SKM-1 treated with dmso at 0.1 percent for 144 hours (cell line): ENCODE results near the gene SPDYE1.
A peak's percentile ranks its signal among the peaks of the same experiment; 100 is the strongest.
"Not testable (repeated sequence)": the region's sequence is repeated elsewhere in the genome, so short reads cannot be mapped to it uniquely, and the experiment has no call there.

ENCODE experiments used
- DNase-seq: peaks from one replicate; lab custom pipeline; 2025; ENCODE audit not compliant: unreplicated experiment; lab: John Stamatoyannopoulos, UW

The SPDYE1 gene

GRCh38 chr7:43997532-43997931 lies at the start of gene SPDYE1:
SPDYE1 (plus strand) TSS chr7:43997897; CDS start chr7:43999950, 2,053 bp downstream.
- DNase-seq, result not testable (repeated sequence)

GRCh38 chr7:43952028-43952427 lies 45.7 kb upstream of the SPDYE1 start:
- no peak for DNase-seq

GRCh38 chr7:43953071-43953470 lies 44.6 kb upstream of the SPDYE1 start:
- no peak for DNase-seq

- peak; percentile 18 for DNase-seq
Observed at GRCh38 chr7:43954524-43955228, 43.0 kb upstream of the SPDYE1 start.

- no peak for DNase-seq
Observed at GRCh38 chr7:43956027-43956426, 41.7 kb upstream of the SPDYE1 start.

GRCh38 chr7:43960933-43961332 lies 36.8 kb upstream of the SPDYE1 start:
- DNase-seq, result no peak

- DNase-seq, result not testable (repeated sequence)
Observed at GRCh38 chr7:43966392-43966791, 31.3 kb upstream of the SPDYE1 start.

GRCh38 chr7:43968172-43969040 lies 29.3 kb upstream of the SPDYE1 start:
- DNase-seq, result not testable (repeated sequence)

GRCh38 chr7:43969586-43969985 lies 28.1 kb upstream of the SPDYE1 start:
- not testable (repeated sequence) for DNase-seq

- DNase-seq, result not testable (repeated sequence)
Observed at GRCh38 chr7:43970698-43971097, 27.0 kb upstream of the SPDYE1 start.

GRCh38 chr7:43974033-43974573 lies 23.6 kb upstream of the SPDYE1 start:
- not testable (repeated sequence) for DNase-seq

- DNase-seq, result not testable (repeated sequence)
Observed at GRCh38 chr7:43974725-43975482, 22.8 kb upstream of the SPDYE1 start.

GRCh38 chr7:43977525-43977924 lies 20.2 kb upstream of the SPDYE1 start:
- DNase-seq, result no peak

- not testable (repeated sequence) for DNase-seq
Observed at GRCh38 chr7:43978102-43978501, 19.6 kb upstream of the SPDYE1 start.

GRCh38 chr7:43982848-43983247 lies 14.8 kb upstream of the SPDYE1 start:
- not testable (repeated sequence) for DNase-seq

GRCh38 chr7:43983736-43984135 lies 14.0 kb upstream of the SPDYE1 start:
- not testable (repeated sequence) for DNase-seq

GRCh38 chr7:43985904-43986864 lies 11.5 kb upstream of the SPDYE1 start:
- DNase-seq, result not testable (repeated sequence)

GRCh38 chr7:43987476-43987875 lies 10.2 kb upstream of the SPDYE1 start:
- not testable (repeated sequence) for DNase-seq

- DNase-seq, result not testable (repeated sequence)
Observed at GRCh38 chr7:43990011-43990585, 7.6 kb upstream of the SPDYE1 start.
